Body of pancreas (tissue), 4 donors: ENCODE data around the gene KRTAP4-3.

ENCODE experiments used
- CTCF ChIP-seq, 7 experiments: fragments of 450-650 bp in 4 of 7; fragments of 200-600 bp in 3 of 7; sonication (generic) in 3 of 7; IDR thresholded peaks; one replicate each; pipeline ENCODE4 v1.5.1; 2016 to 2019; ENCODE audit warnings: antibody characterized with exemption in 7 of 7
- POLR2A ChIP-seq, 3 donors: fragments of 450-650 bp; IDR thresholded peaks; one replicate each; pipeline ENCODE4 v1.6.1; 2016; ENCODE audit warnings: antibody characterized with exemption in 3 of 3, mild to moderate bottlenecking in 2 of 3

- no peak for TF ChIP-seq CTCF (IDR thresholded peaks at IDR 0.05)
- no peak for TF ChIP-seq POLR2A (IDR thresholded peaks at IDR 0.05)
Observed at GRCh38 chr17:41149652-41149985, 18.4 kb downstream of the KRTAP4-3 start, which contains the start of gene KRTAP4-5.
